Mesendoderm (in vitro differentiated cells): ENCODE results near the gene PRPS1L1.

Experiments used
- DNase-seq: peaks from one replicate; pipeline ENCODE4 v3.0.0; 2013
- H2AK5ac ChIP-seq: 2 replicates; pipeline ENCODE4 v1.6.1; 2013; ENCODE audit warnings: low read length, inconsistent platforms
- H2BK120ac ChIP-seq: 2 replicates; pipeline ENCODE4 v1.6.1; 2013; ENCODE audit warnings: low read depth, mild to moderate bottlenecking, low read length, moderate library complexity, mixed read lengths
- H2BK15ac ChIP-seq: replicated peaks from 2 replicates; pipeline ENCODE4 v1.6.1; 2013; ENCODE audit warnings: low read depth, mild to moderate bottlenecking, moderate library complexity
- H2BK5ac ChIP-seq: 2 replicates; pipeline ENCODE4 v1.6.1; 2013; ENCODE audit warnings: low read length, inconsistent platforms
- H3K18ac ChIP-seq: 2 replicates; pipeline ENCODE4 v1.6.1; 2013; ENCODE audit warnings: mild to moderate bottlenecking, low read length, mixed read lengths
- H3K23ac ChIP-seq: one replicate; pipeline ENCODE4 v1.6.1; 2013; ENCODE audit warnings: low read length
- H3K27ac ChIP-seq: 2 replicates; pipeline ENCODE4 v1.5.1; 2013; ENCODE audit warnings: low read depth, mild to moderate bottlenecking, inconsistent platforms, low read length, moderate library complexity
- H3K27me3 ChIP-seq: 2 replicates; pipeline ENCODE4 v1.6.1; 2013; ENCODE audit warnings: low read length, control low read depth, mild to moderate bottlenecking, inconsistent platforms; ENCODE audit not compliant: insufficient read depth, poor library complexity
- H3K36me3 ChIP-seq: 2 replicates; pipeline ENCODE4 v1.6.1; 2013; ENCODE audit warnings: low read length, inconsistent platforms; ENCODE audit not compliant: control insufficient read depth, insufficient read depth
- H3K4ac ChIP-seq: one replicate; pipeline ENCODE4 v1.6.1; 2013; ENCODE audit warnings: low read depth, mild to moderate bottlenecking, low read length, moderate library complexity
- H3K4me1 ChIP-seq: 2 replicates; pipeline ENCODE4 v1.6.1; 2013; ENCODE audit warnings: low read depth, low read length, inconsistent platforms; ENCODE audit not compliant: control insufficient read depth
- H3K4me2 ChIP-seq: 2 replicates; pipeline ENCODE4 v1.6.1; 2013; ENCODE audit warnings: low read length
- H3K4me3 ChIP-seq: 2 replicates; pipeline ENCODE4 v1.5.1; 2013; ENCODE audit warnings: mild to moderate bottlenecking, low read length
- H3K56ac ChIP-seq: one replicate; pipeline ENCODE4 v1.6.1; 2013; ENCODE audit warnings: low read length
- H3K79me1 ChIP-seq: 2 replicates; pipeline ENCODE4 v1.6.1; 2013; ENCODE audit warnings: low read length, inconsistent platforms
- H3K79me2 ChIP-seq: 2 replicates; pipeline ENCODE4 v1.6.1; 2013; ENCODE audit warnings: mild to moderate bottlenecking, low read length; ENCODE audit not compliant: control insufficient read depth, insufficient read depth
- H3K9ac ChIP-seq: 2 replicates; pipeline ENCODE4 v1.6.1; 2013; ENCODE audit warnings: low read length, inconsistent platforms
- H4K5ac ChIP-seq: one replicate; pipeline ENCODE4 v1.6.1; 2013; ENCODE audit warnings: low read length
- H4K8ac ChIP-seq: one replicate; pipeline ENCODE4 v1.6.1; 2013; ENCODE audit warnings: low read depth, mild to moderate bottlenecking, control low read depth, low read length, moderate library complexity
- WGBS: extraction: QIAGEN DNeasy Blood & Tissue Kit; methylation state at CpG from one replicate; pipeline ENCODE4 v1.1.7; 2013; ENCODE audit warnings: low lambda C conversion rate, missing lambda C conversion rate; ENCODE audit not compliant: insufficient coverage; ENCODE audit errors: extremely low coverage; 5-methylcytosine and 5-hydroxymethylcytosine counted together

Gene PRPS1L1

GRCh38 chr7:18020138-18020715 is 7.4 kb downstream of the PRPS1L1 start:
- no peak overlapping the region for H4K5ac ChIP-seq
- H3K4me1 ChIP-seq: no peaks in the 10 kb centered on the region
- no peaks in the 10 kb centered on the region for H3K79me1 ChIP-seq
- no peak overlapping the region for H2BK5ac ChIP-seq
- H3K4me3 ChIP-seq: no peak overlapping the region
- no peaks in the 10 kb centered on the region for H3K36me3 ChIP-seq
- no peak overlapping the region for H3K9ac ChIP-seq
- no peak overlapping the region for H3K4ac ChIP-seq
- WGBS: no CpG with 5 or more reads among the region's 3 CpGs
- no peak overlapping the region for H3K18ac ChIP-seq
- H3K27me3 ChIP-seq: no peaks in the 10 kb centered on the region
- no peak overlapping the region for H3K23ac ChIP-seq
- H3K4me2 ChIP-seq: no peak overlapping the region
- H4K8ac ChIP-seq: no peak overlapping the region
- DNase-seq: peak; percentile 36
- no peaks in the 10 kb centered on the region for H3K79me2 ChIP-seq
- H3K27ac ChIP-seq: no peak overlapping the region
- no peak overlapping the region for H2AK5ac ChIP-seq
- no peak overlapping the region for H3K56ac ChIP-seq
- H2BK15ac ChIP-seq: no peak overlapping the region
- H2BK120ac ChIP-seq: no peak overlapping the region

GRCh38 chr7:18019555-18019954 is 8.1 kb downstream of the PRPS1L1 start:
- H4K5ac ChIP-seq: no peak overlapping the region
- H2BK15ac ChIP-seq: no peak overlapping the region
- no peak overlapping the region for H3K18ac ChIP-seq
- H3K36me3 ChIP-seq: no peaks in the 10 kb centered on the region
- no peaks in the 10 kb centered on the region for H3K27me3 ChIP-seq
- H3K27ac ChIP-seq: no peak overlapping the region
- no peak overlapping the region for H3K9ac ChIP-seq
- H3K4me3 ChIP-seq: no peak overlapping the region
- H2BK5ac ChIP-seq: no peak overlapping the region
- no peak overlapping the region for H2BK120ac ChIP-seq
- H3K4me2 ChIP-seq: no peak overlapping the region
- peak; percentile 8 for DNase-seq
- no CpG with 5 or more reads among the region's 1 CpG for WGBS
- H3K79me1 ChIP-seq: no peaks in the 10 kb centered on the region
- H2AK5ac ChIP-seq: no peak overlapping the region
- no peaks in the 10 kb centered on the region for H3K4me1 ChIP-seq
- H3K56ac ChIP-seq: no peak overlapping the region
- H3K4ac ChIP-seq: no peak overlapping the region
- no peak overlapping the region for H3K23ac ChIP-seq
- peak overlapping the region; percentile 28 for H4K8ac ChIP-seq
- H3K79me2 ChIP-seq: no peaks in the 10 kb centered on the region

GRCh38 chr7:18018296-18019215 is 9.1 kb downstream of the PRPS1L1 start:
- Histone ChIP-seq H4K5ac (no peak overlapping the region), H2BK120ac (no peak overlapping the region), H3K27ac (no peak overlapping the region), H3K79me2 (no peaks in the 10 kb centered on the region), H4K8ac (no peak overlapping the region), H2BK5ac (no peak overlapping the region), H3K4me1 (no peaks in the 10 kb centered on the region), H3K56ac (no peak overlapping the region), H3K4ac (no peak overlapping the region), H3K36me3 (no peaks in the 10 kb centered on the region), H3K79me1 (no peaks in the 10 kb centered on the region), H3K4me3 (no peak overlapping the region), H3K23ac (no peak overlapping the region), H2BK15ac (no peak overlapping the region), H3K27me3 (no peaks in the 10 kb centered on the region), H3K4me2 (no peak overlapping the region), H3K18ac (no peak overlapping the region), H2AK5ac (no peak overlapping the region), H3K9ac (no peak overlapping the region)
- DNase-seq: no peak
- WGBS: no CpG with 5 or more reads among the region's 5 CpGs

DNA sequence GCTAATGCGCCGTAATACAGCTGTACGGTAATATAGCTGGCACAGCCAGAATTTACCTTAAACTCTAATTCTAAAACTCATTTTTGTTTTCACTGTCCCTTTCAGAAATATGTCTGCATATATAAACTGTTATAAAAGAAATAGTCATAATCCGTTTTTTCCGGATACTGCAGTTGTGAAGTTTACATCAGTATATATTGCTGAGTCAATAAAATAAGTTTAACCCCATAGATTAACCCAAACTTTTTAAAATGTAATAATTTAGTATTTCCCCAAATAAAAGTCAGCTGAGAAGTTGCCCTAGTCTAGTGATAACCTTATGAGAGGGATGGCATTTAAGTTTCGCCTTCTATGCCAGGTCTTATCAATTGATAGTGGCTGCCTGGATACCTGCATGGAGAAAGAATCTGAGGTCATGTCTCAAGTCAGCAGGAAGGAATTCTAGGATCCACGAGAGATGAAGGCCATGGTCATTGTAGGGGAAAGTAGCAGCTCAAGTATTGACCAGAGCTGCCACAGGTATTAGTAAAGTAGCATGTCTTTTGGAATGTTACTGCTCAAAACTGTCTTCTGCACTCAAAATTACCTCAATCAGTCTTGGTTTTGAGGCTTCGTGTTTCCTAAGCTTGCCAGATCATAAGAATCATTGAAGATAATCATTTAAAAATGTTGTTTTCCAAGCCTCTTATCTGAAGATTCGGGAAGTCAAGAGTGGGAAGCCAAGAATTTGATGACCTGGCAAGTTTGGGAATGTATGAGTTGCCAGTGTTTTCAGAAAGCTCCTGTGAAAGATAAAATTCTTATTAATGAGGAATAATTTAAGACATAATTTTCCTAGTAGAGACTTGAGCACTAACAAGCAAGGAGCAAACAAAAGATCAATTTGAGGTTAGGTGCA is 10.8 kb downstream of the PRPS1L1 start:
- Histone ChIP-seq H2BK15ac (no peak overlapping the region), H3K27ac (no peak overlapping the region), H3K4ac (no peak overlapping the region), H3K4me3 (no peak overlapping the region), H3K23ac (no peak overlapping the region), H4K8ac (no peak overlapping the region), H3K18ac (no peak overlapping the region), H2BK5ac (no peak overlapping the region), H3K79me2 (no peaks in the 10 kb centered on the region), H3K9ac (no peak overlapping the region), H3K79me1 (no peaks in the 10 kb centered on the region), H3K27me3 (no peaks in the 10 kb centered on the region), H3K4me2 (no peak overlapping the region), H3K4me1 (no peaks in the 10 kb centered on the region), H4K5ac (no peak overlapping the region), H2BK120ac (no peak overlapping the region), H2AK5ac (no peak overlapping the region), H3K56ac (no peak overlapping the region), H3K36me3 (no peaks in the 10 kb centered on the region)
- DNase-seq: peak; percentile 13
- WGBS: no CpG with 5 or more reads among the region's 9 CpGs

- no peak for DNase-seq
- Histone ChIP-seq H3K4me2 (no peak overlapping the region), H4K8ac (no peak overlapping the region), H3K23ac (no peak overlapping the region), H2BK120ac (no peak overlapping the region), H3K4me1 (no peaks in the 10 kb centered on the region), H3K18ac (no peak overlapping the region), H3K27ac (no peak overlapping the region), H4K5ac (no peak overlapping the region), H3K36me3 (no peaks in the 10 kb centered on the region), H3K4me3 (no peak overlapping the region), H3K9ac (no peak overlapping the region), H3K79me1 (no peaks in the 10 kb centered on the region), H3K4ac (no peak overlapping the region), H2BK5ac (no peak overlapping the region), H3K79me2 (no peaks in the 10 kb centered on the region), H3K27me3 (no peaks in the 10 kb centered on the region), H3K56ac (no peak overlapping the region), H2AK5ac (no peak overlapping the region), H2BK15ac (no peak overlapping the region)
These were observed 13.7 kb downstream of the PRPS1L1 start for GRCh38 chr7:18013936-18014335.
